ENCODE measurements around the gene TSSK3.
"Not testable (repeated sequence)": the region's sequence is repeated elsewhere in the genome, so short reads cannot be mapped to it uniquely, and the experiment has no call there.

The TSSK3 gene

DNA sequence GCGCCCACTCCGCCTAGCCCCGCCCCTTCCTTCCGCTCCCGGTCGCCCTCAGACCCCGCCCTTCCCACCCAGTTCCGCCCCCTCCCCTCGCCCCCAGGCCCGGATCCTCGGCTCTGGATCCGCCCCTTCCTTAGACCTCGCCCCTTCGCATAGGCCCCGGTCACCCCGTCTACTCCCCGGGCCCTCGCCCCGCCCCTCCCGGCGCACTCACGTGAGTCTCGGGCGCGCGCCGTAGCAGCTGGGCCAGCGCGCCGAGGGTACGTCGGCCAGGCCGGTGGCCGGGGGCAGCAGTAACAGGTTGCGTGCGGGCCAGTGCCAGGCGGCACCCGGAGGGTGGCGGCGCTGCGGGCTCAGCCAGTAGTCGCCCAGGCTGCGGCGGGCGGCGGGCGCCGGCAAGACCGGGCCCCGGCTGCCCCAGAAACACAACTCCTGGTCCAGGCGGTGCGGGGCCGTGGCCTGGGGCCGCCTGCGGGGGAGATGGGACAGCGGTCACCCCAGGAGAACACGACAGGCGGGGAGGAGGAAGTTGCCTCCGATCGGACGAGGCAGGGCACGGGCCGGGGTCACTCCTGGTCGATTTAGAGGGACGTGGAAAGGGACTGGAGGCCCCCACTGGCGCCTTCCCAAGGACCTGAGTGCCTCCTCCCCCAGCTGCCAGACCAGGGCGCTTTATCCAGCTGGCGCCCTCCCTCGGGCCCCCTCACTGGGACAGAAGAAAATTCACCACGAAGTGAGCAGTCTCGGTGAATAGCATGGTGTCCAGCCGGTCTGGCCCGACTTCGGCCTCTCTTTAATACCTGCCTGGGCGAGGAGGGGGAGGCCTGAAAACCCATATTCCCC lies 10.7 kb upstream of the TSSK3 start:
- peak overlapping the region; percentile 83 for H3K4me3 Mint-ChIP-seq
- no peaks in the 10 kb centered on the region for H3K27me3 Mint-ChIP-seq
- peaks cover 41% of the 10 kb centered on the region for H3K4me1 Mint-ChIP-seq (ENCODE audit: low read depth)
- H3K36me3 Mint-ChIP-seq (ENCODE audit: low read depth), result peaks cover 4% of the 10 kb centered on the region
- peaks cover 6% of the 10 kb centered on the region for H3K9me3 Mint-ChIP-seq
- H3K27ac Mint-ChIP-seq, result peak overlapping the region; percentile 81

DNA sequence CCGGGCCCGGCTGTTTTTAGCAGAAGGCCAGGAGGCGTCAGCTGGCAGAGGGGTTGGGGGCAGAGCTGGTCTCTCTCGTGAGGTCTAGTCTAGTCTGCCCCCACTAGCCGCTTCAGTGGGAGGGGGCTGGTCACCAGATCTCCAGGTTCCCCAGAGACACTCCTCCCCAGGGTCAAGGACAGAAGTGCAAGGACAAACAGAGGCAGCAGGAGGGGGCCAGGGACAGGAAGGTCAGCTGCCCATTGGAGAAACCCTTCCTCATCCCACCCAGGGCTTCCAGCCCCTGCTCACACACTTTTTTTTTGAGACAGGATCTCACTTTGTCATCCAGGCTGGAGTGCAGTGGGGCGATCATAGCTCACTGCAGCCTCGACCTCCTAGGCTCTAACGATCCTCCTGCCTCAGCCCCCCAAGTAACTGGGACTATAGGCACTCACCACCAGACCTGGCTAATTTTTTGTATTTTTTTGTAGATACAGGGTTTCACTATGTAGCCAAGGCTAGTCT lies 10.0 kb upstream of the TSSK3 start:
- Mint-ChIP-seq H3K27ac (no peak overlapping the region), H3K36me3 (ENCODE audit: low read depth) (peaks cover 4% of the 10 kb centered on the region), H3K4me3 (peak overlapping the region; percentile 83), H3K9me3 (peaks cover 6% of the 10 kb centered on the region), H3K27me3 (no peaks in the 10 kb centered on the region), H3K4me1 (ENCODE audit: low read depth) (peaks cover 41% of the 10 kb centered on the region)

DNA sequence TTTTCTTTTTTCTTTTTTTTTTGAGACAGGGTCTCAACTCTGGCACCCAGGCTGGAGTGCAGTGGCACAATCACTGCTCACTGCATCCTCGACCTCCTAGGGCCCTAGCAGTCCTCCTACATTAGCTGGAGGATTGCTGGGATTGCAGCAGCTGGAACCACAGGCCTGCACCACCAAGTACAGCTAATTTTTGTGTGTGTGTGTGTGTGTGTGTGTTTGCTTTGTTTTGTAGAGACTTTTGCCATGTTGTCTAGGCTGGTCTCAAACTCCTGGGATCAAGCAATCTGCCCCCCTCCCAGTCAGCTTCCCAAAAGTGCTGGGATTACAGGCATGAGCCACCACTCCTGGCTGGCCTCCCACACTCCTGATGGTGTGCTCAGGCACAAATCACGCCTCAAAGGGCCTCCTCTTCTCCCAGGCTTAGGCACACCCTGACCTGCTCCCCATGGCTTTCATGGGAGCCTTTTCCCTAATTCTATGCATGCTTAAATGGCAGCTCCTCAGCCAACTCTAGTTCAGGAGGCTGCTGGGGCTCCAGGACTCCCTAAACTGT lies 9.4 kb upstream of the TSSK3 start:
- Mint-ChIP-seq H3K9me3 (peaks cover 6% of the 10 kb centered on the region), H3K27me3 (no peaks in the 10 kb centered on the region), H3K27ac (no peak overlapping the region), H3K36me3 (ENCODE audit: low read depth) (peaks cover 4% of the 10 kb centered on the region), H3K4me1 (ENCODE audit: low read depth) (peaks cover 41% of the 10 kb centered on the region), H3K4me3 (peak overlapping the region; percentile 83)

DNA sequence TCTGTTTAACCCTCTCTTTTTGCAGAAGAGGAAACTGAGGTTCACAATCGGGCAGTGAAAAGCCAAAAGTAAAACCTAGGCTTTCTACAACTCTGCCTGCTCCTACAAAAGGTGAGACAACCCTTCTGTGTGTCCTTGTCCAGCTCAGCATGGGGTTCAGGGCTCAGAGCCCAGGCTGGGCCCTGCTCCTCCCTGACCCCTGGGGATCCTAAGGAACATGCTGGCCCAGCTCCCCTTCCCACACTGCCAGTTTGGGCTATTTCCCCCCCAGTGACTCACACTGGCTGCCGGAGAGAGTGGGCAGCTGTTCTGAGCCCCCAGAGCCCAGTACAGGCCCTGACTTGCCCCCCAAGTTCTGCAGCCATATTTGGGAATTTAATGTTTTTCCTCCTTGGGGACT lies 8.9 kb upstream of the TSSK3 start:
- no peak overlapping the region for H3K4me3 Mint-ChIP-seq
- H3K9me3 Mint-ChIP-seq, result peaks cover 6% of the 10 kb centered on the region
- peaks cover 41% of the 10 kb centered on the region for H3K4me1 Mint-ChIP-seq (ENCODE audit: low read depth)
- H3K27me3 Mint-ChIP-seq, result no peaks in the 10 kb centered on the region
- H3K27ac Mint-ChIP-seq, result no peak overlapping the region
- peaks cover 4% of the 10 kb centered on the region for H3K36me3 Mint-ChIP-seq (ENCODE audit: low read depth)

DNA sequence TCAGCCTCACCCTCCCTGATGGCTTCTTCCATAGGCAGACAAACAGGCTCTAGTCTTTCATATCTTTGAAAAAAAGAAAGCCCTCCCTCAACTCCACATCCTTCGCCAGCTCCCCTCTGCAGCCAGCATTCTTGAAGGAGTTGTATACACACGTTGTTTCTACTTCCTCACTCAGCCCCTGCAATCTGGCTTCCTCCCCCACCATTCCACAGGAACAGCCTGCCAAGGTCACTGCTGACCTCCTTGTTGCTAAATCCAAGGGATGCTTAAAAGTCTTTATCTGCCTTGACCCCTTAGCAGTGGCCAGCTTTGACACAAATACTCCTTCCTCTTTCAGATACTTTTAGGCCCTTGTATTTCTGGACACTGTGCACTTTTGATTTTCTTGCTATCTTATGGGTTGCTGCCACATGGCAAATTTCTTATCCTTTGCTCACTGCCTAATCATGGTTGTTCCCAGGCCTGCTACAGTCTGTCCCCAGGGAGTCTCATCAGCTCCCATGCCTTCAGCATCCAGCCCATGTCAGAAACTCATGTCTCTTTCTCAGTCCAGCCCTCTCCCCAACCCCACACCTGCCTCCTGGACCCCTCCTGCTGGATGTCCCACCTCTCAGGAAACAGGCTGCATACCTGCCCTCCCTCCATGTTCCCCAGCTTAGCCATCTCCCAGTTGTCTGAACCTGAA lies 8.3 kb upstream of the TSSK3 start:
- Mint-ChIP-seq H3K4me1 (ENCODE audit: low read depth) (peaks cover 35% of the 10 kb centered on the region), H3K9me3 (peaks cover 6% of the 10 kb centered on the region), H3K27me3 (no peaks in the 10 kb centered on the region), H3K27ac (no peak overlapping the region), H3K4me3 (no peak overlapping the region), H3K36me3 (ENCODE audit: low read depth) (peaks cover 4% of the 10 kb centered on the region)

DNA sequence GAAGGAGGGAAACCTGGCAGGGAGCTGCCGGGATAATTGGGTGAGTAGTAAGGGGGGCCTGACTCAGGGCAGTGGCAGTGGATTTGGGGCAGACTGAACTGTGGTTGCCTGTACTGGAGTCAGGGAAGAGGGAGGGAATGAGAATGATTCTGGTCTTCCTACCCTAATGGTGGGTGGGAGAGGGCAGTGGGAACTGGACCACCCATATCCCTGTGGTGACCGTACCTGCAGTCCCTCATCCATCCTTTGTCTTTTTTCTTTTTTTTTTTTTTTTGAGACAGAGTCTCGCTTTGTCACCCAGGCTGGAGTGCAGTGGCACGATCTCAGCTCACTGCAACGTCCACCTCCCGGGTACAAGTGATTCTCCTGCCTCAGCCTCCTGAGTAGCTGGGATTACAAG lies 6.6 kb upstream of the TSSK3 start:
- not testable (repeated sequence) for H3K27me3 Mint-ChIP-seq; H3K9me3 Mint-ChIP-seq; H3K4me3 Mint-ChIP-seq; H3K27ac Mint-ChIP-seq; H3K36me3 Mint-ChIP-seq (ENCODE audit: low read depth)
- H3K4me1 Mint-ChIP-seq (ENCODE audit: low read depth), result peaks cover 32% of the 10 kb centered on the region

DNA sequence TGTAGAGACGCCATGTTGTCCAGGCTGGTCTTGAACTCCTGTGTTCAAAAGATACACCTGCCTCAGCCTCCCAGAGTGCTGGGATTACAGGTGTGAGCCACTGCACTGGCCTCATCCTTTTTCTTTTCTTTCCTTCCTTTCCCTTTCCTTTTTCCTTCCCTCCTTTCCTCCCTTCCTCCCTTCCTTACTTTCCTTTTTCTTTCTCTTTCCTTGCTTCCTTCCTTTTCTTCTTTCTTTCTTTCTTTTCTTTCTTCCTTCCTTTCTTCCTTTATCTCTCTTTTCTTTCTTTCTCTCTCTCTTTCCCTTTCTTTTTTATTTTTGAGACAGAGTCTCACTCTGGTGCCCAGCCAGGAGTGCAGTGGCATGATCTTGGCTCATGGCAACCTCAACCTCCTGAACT lies 5.9 kb upstream of the TSSK3 start:
- H3K27me3 Mint-ChIP-seq, result no peaks in the 10 kb centered on the region
- peak overlapping the region; percentile 47 for H3K27ac Mint-ChIP-seq
- H3K4me3 Mint-ChIP-seq, result no peak overlapping the region
- peaks cover 4% of the 10 kb centered on the region for H3K36me3 Mint-ChIP-seq (ENCODE audit: low read depth)
- peaks cover 31% of the 10 kb centered on the region for H3K4me1 Mint-ChIP-seq (ENCODE audit: low read depth)
- no peaks in the 10 kb centered on the region for H3K9me3 Mint-ChIP-seq

DNA sequence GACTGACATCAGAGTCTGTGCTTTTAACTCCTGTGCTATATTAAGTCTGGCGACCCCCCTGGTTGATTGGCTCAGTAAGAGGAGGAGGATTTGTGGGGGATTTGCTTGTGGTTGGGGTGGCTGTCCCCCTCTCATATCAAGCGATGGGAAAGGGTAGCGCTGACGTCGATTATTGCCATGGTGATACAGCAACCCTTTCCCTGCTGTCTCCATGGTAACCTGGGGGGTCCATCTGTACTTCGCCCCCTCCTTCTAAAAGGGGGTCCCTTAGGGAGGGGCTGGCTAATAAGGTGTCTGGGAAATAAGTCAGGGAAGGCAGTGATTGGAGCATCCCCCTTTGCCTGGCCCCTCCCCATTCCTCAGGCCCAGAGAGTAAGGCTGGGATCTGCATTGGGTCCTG lies 4.7 kb upstream of the TSSK3 start:
- Mint-ChIP-seq H3K36me3 (ENCODE audit: low read depth) (peaks cover 8% of the 10 kb centered on the region), H3K27ac (no peak overlapping the region), H3K9me3 (no peaks in the 10 kb centered on the region), H3K4me1 (ENCODE audit: low read depth) (peaks cover 31% of the 10 kb centered on the region), H3K4me3 (no peak overlapping the region), H3K27me3 (no peaks in the 10 kb centered on the region)

DNA sequence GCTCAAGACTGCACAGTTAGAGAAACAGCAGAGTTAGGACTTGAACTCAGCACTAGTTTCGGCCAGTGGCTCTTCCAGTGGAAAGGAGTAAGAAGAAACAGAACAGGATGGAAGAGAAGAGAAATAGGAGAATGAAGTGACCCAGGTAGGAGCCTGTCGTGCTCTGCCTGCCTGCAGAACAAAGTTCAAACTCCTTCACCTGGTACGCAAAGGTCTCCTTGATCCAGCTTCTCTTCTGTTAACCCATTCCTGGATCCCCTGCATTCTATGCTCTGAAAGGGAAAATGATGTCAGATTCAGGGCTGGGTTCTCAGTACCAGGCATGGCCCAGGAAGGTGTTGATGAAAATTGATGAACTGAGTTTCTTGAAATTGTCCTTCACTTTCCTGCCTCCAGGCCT lies 3.9 kb upstream of the TSSK3 start:
- H3K27ac Mint-ChIP-seq, result no peak overlapping the region
- H3K4me3 Mint-ChIP-seq, result no peak overlapping the region
- H3K9me3 Mint-ChIP-seq, result no peaks in the 10 kb centered on the region
- peaks cover 15% of the 10 kb centered on the region for H3K36me3 Mint-ChIP-seq (ENCODE audit: low read depth)
- H3K27me3 Mint-ChIP-seq, result no peaks in the 10 kb centered on the region
- peaks cover 27% of the 10 kb centered on the region for H3K4me1 Mint-ChIP-seq (ENCODE audit: low read depth)

DNA sequence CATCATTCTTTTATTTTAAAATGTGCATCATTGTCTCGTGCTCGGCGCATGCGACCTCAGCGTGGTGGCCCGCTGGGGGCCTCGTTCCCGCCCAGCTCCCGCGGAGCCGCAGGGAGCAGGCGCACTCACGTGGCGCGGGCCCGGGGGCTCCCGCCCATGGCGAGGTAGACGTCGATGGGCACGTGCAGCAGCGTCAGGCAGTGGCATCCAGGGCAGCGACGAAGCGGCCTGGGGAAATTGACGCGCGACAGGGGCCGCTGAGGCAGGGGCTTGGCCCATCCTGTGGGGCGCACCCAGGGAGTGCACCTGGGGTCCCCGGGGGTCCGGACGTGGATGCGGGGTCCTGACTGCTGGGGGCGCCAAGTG lies 1.0 kb upstream of the TSSK3 start:
- H3K36me3 Mint-ChIP-seq (ENCODE audit: low read depth), result peaks cover 18% of the 10 kb centered on the region
- no peaks in the 10 kb centered on the region for H3K27me3 Mint-ChIP-seq
- no peak overlapping the region for H3K4me3 Mint-ChIP-seq
- peaks cover 24% of the 10 kb centered on the region for H3K4me1 Mint-ChIP-seq (ENCODE audit: low read depth)
- H3K9me3 Mint-ChIP-seq, result no peaks in the 10 kb centered on the region
- no peak overlapping the region for H3K27ac Mint-ChIP-seq

DNA sequence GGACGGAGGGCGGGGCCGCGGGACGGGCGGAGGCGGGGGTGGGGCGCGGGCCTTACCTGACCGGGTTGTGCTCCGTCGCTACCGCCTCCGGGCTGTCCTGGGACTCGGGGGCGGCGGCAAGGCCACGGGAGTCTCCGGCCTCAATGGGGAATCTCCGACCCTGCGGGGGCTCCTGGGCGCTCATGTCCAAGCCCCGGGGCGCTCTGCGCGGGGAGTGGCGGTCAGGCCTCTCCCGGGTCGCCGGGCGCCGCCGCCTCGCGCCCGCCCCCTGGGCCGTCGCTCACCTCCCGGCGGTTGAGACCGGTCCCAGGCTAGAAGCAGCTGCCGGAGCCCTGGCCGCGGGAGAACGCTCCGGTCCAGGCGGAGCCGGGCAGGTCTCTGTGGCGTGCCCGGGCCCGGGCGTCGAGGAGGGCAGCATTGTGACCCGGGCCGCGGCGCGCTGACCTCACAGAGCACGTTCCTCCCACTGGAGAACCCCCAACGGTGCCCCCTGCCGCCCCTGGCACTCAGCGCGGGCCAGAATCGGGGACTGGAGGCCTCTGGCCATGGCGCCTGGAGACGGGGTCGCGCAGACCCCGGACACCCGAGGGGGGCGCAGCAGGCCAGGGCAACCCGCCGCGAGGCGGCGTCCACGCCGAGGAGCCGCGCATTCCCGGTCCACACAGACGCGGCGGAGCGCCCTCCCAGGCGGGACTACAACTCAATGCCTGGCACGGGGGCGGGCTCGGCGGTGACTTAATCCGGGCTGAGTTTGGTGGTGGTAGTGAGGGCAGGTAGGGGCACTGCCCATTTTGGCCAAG lies 465 bp upstream of the TSSK3 start:
- H3K27me3 Mint-ChIP-seq, result no peaks in the 10 kb centered on the region
- peaks cover 18% of the 10 kb centered on the region for H3K36me3 Mint-ChIP-seq (ENCODE audit: low read depth)
- no peak overlapping the region for H3K4me3 Mint-ChIP-seq
- no peaks in the 10 kb centered on the region for H3K9me3 Mint-ChIP-seq
- no peak overlapping the region for H3K27ac Mint-ChIP-seq
- peaks cover 24% of the 10 kb centered on the region for H3K4me1 Mint-ChIP-seq (ENCODE audit: low read depth)

DNA sequence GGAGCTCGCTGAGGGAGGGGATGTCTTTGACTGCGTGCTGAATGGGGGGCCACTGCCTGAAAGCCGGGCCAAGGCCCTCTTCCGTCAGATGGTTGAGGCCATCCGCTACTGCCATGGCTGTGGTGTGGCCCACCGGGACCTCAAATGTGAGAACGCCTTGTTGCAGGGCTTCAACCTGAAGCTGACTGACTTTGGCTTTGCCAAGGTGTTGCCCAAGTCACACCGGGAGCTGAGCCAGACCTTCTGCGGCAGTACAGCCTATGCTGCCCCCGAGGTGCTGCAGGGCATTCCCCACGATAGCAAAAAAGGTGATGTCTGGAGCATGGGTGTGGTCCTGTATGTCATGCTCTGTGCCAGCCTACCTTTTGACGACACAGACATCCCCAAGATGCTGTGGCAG lies 1.4 kb downstream of the TSSK3 start:
- Mint-ChIP-seq H3K4me3 (no peak overlapping the region), H3K27me3 (no peaks in the 10 kb centered on the region), H3K4me1 (ENCODE audit: low read depth) (peaks cover 24% of the 10 kb centered on the region), H3K9me3 (no peaks in the 10 kb centered on the region), H3K36me3 (ENCODE audit: low read depth) (peaks cover 21% of the 10 kb centered on the region), H3K27ac (no peak overlapping the region)

DNA sequence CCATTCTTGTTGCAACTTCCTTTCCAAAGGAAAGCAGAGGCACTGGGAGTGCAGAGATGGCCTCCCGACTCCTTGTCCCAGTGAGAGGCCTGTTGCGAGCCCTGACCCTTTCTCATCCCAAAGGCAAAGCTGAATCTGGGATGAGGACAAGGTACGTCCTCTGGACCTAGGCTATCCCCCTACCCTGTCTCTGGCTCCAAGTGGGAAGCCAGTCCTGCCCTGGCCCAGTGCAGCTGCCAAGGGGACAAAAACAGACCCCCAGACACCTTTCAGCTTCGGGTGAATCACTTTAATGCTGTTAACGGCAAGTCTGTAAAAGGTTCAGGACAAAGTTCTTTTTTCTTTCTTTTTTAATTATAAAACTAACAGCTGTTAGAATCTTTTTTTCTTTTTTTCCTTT lies 2.5 kb downstream of the TSSK3 start:
- H3K4me3 Mint-ChIP-seq, result no peak overlapping the region
- H3K4me1 Mint-ChIP-seq (ENCODE audit: low read depth), result peaks cover 19% of the 10 kb centered on the region
- no peak overlapping the region for H3K27ac Mint-ChIP-seq

DNA sequence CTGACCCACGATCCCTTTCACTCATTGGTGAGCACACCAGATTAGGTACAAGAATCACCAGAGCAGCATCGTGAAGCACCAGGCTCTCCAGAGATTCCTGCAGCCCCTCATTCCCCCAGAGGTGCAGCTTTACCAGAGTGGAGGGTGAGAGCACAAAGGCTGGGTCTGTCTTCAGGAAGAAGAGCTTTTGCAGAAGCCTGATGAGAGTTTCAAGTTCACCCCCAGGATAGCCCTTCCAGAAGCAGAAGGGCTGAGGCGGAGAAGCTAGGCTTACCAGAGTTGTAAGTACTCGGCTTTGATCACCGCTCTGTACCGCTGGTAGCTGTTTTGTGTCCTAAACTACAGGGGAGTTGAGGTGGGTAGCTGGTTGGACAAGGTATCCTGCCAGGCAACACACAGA lies 3.1 kb downstream of the TSSK3 start:
- peaks cover 30% of the 10 kb centered on the region for H3K36me3 Mint-ChIP-seq (ENCODE audit: low read depth)
- no peaks in the 10 kb centered on the region for H3K27me3 Mint-ChIP-seq
- no peak overlapping the region for H3K27ac Mint-ChIP-seq
- peaks cover 13% of the 10 kb centered on the region for H3K4me1 Mint-ChIP-seq (ENCODE audit: low read depth)
- no peak overlapping the region for H3K4me3 Mint-ChIP-seq
- H3K9me3 Mint-ChIP-seq, result no peaks in the 10 kb centered on the region

More for the DNA sequence above, 2.5 kb downstream of the TSSK3 start:
- Mint-ChIP-seq H3K36me3 (ENCODE audit: low read depth) (peaks cover 30% of the 10 kb centered on the region), H3K27me3 (no peaks in the 10 kb centered on the region), H3K9me3 (no peaks in the 10 kb centered on the region)
